ENCODE results near the gene NUP210. TPM values are rescaled to one million over a fixed set of nuclear protein-coding genes. Genes with fewer than 3 reads are reported as not detected.

The NUP210 gene
- total and polyA plus RNA-seq, 2 donors (not counting 3 experiments of a cell fraction or from before 2014, with no cell fraction given), result 0.14 to 0.84 TPM

GRCh38 chr3:13426591-13426990, 6.5 kb upstream of the NUP210 start:
- Histone ChIP-seq H3K9me3 (replicated peaks; ENCODE audit: control insufficient read depth, insufficient read depth, low read length) (no peaks in the 10 kb centered on the region), H3K36me3 (ENCODE audit: control insufficient read depth in 2 of 2, extremely low read depth in 1 of 2, insufficient read depth in 2 of 2, low read length in 2 of 2) (no peaks in the 10 kb centered on the region), H3K9ac (replicated peaks; ENCODE audit: extremely low read depth, insufficient read depth, low read length) (no peak overlapping the region), H3K27ac (ENCODE audit: insufficient read depth, low read depth, low read length) (no peak overlapping the region), H3K4me3 (replicated peaks in 1 of 3; ENCODE audit: insufficient read depth in 1 of 3, low read depth in 1 of 3, low read length in 3 of 3) (no peak overlapping the region), H2AFZ (ENCODE audit: low read depth, low read length) (no peak overlapping the region), H3K4me1 (ENCODE audit: control insufficient read depth, extremely low read depth, insufficient read depth, low read length) (no peaks in the 10 kb centered on the region), H3K9me1 (replicated peaks; ENCODE audit: control insufficient read depth, extremely low read depth, insufficient read depth, low read length) (no peaks in the 10 kb centered on the region), H3K27me3 (ENCODE audit: control insufficient read depth in 2 of 2, insufficient read depth in 2 of 2, low read length in 2 of 2) (peaks cover 0 to under 1% of the 10 kb centered on the region in 2 experiments), H4K20me1 (replicated peaks; ENCODE audit: control insufficient read depth, extremely low read depth, insufficient read depth, low read length) (no peaks in the 10 kb centered on the region), H3K4me2 (ENCODE audit: insufficient read depth, low read length) (no peak overlapping the region), H3K79me2 (ENCODE audit: control insufficient read depth, insufficient read depth, low read length) (no peaks in the 10 kb centered on the region)
- CTCF ChIA-PET, result interaction anchor here (1.0 kb wide), 1 partner anchor 432 kb away, joined by 3 read pairs; no protein-coding TSS in a partner anchor
- dilution Hi-C loops (cut with MboI; ENCODE audit: extremely low pct_ligation_motif_present, low sequenced_read_pairs), result no loop called here
- FAIRE-seq (no peak), DNase-seq (ENCODE audit: low read depth, low spot score) (no peak)
- no peak for TF ChIP-seq POLR2AphosphoS5 (IDR thresholded peaks at IDR 0.05; ENCODE audit: insufficient read depth, low read depth, low read length)
- TF ChIP-seq GATA2 (IDR thresholded peaks at IDR 0.05; ENCODE audit: insufficient read depth, insufficient read length, low read depth, low read length), result no peak
- no peak for TF ChIP-seq MYC (IDR thresholded peaks at IDR 0.05; ENCODE audit: low read depth, low read length)
- TF ChIP-seq JUN (IDR thresholded peaks at IDR 0.05; ENCODE audit: borderline replicate concordance, insufficient read depth, insufficient read length, low read depth), result no peak
- no peak for TF ChIP-seq FOS (IDR thresholded peaks at IDR 0.05; ENCODE audit: borderline replicate concordance, insufficient read depth, low read length)
- TF ChIP-seq MAX (IDR thresholded peaks at IDR 0.05; ENCODE audit: insufficient read depth, insufficient read length), result no peak
- intact Hi-C loops (cut with micrococcal nuclease), result no loop called here
- BruUV-seq (replicated peaks), result no TSS peak
- POLR2A ChIA-PET, result no interaction called here

GRCh38 chr3:13425689-13426088, 5.6 kb upstream of the NUP210 start:
- H3K4me1 ChIP-seq (ENCODE audit: control insufficient read depth, extremely low read depth, insufficient read depth, low read length), result no peaks in the 10 kb centered on the region
- peaks cover 0 to 8% of the 10 kb centered on the region in 2 experiments for H3K27me3 ChIP-seq (ENCODE audit: control insufficient read depth in 2 of 2, insufficient read depth in 2 of 2, low read length in 2 of 2)
- no peaks in the 10 kb centered on the region for H3K36me3 ChIP-seq (ENCODE audit: control insufficient read depth in 2 of 2, extremely low read depth in 1 of 2, insufficient read depth in 2 of 2, low read length in 2 of 2)
- no peak overlapping the region for H3K27ac ChIP-seq (ENCODE audit: insufficient read depth, low read depth, low read length)
- no peak for FAIRE-seq
- no peak for DNase-seq (ENCODE audit: low read depth, low spot score)
- POLR2A ChIA-PET, result no interaction called here
- intact Hi-C loops (cut with micrococcal nuclease), result no loop called here
- H2AFZ ChIP-seq (ENCODE audit: low read depth, low read length), result no peak overlapping the region
- H3K4me2 ChIP-seq (ENCODE audit: insufficient read depth, low read length), result no peak overlapping the region
- no peaks in the 10 kb centered on the region for H3K9me3 ChIP-seq (replicated peaks; ENCODE audit: control insufficient read depth, insufficient read depth, low read length)
- CTCF ChIA-PET, result no interaction called here
- no TSS peak for BruUV-seq (replicated peaks)
- H3K9ac ChIP-seq (replicated peaks; ENCODE audit: extremely low read depth, insufficient read depth, low read length), result no peak overlapping the region
- H3K79me2 ChIP-seq (ENCODE audit: control insufficient read depth, insufficient read depth, low read length), result no peaks in the 10 kb centered on the region
- H3K9me1 ChIP-seq (replicated peaks; ENCODE audit: control insufficient read depth, extremely low read depth, insufficient read depth, low read length), result no peaks in the 10 kb centered on the region
- TF ChIP-seq FOS (IDR thresholded peaks at IDR 0.05; ENCODE audit: borderline replicate concordance, insufficient read depth, low read length) (no peak), GATA2 (IDR thresholded peaks at IDR 0.05; ENCODE audit: insufficient read depth, insufficient read length, low read depth, low read length) (no peak), MAX (IDR thresholded peaks at IDR 0.05; ENCODE audit: insufficient read depth, insufficient read length) (no peak), POLR2A (IDR thresholded peaks at IDR 0.05; ENCODE audit: low read depth, low read length) (no peak), POLR2AphosphoS5 (IDR thresholded peaks at IDR 0.05; ENCODE audit: insufficient read depth, low read depth, low read length) (no peak), CTCF (IDR thresholded peaks at IDR 0.05; ENCODE audit: extremely low read depth in 1 of 2, insufficient read depth in 1 of 2, low read depth in 1 of 2, low read length in 2 of 2) (no peak), EZH2 (IDR thresholded peaks at IDR 0.05; ENCODE audit: borderline replicate concordance, low read depth, low read length, severe bottlenecking) (no peak), JUN (IDR thresholded peaks at IDR 0.05; ENCODE audit: borderline replicate concordance, insufficient read depth, insufficient read length, low read depth) (no peak), MYC (IDR thresholded peaks at IDR 0.05; ENCODE audit: low read depth, low read length) (no peak)
- dilution Hi-C loops (cut with MboI; ENCODE audit: extremely low pct_ligation_motif_present, low sequenced_read_pairs), result no loop called here
- no peak overlapping the region for H3K4me3 ChIP-seq (replicated peaks in 1 of 3; ENCODE audit: insufficient read depth in 1 of 3, low read depth in 1 of 3, low read length in 3 of 3)
- no peaks in the 10 kb centered on the region for H4K20me1 ChIP-seq (replicated peaks; ENCODE audit: control insufficient read depth, extremely low read depth, insufficient read depth, low read length)

Data from endothelial cell of umbilical vein (primary cell).